Loucy (cell line): ENCODE results near the gene UGT1A6.

Source experiments
- H2AFZ ChIP-seq: fragments of 200-600 bp; sonication (generic); 2 replicates; pipeline ENCODE4 v1.6.0; 2016; ENCODE audit warnings: antibody characterized with exemption, mild to moderate bottlenecking, low read length, moderate library complexity
- H3F3A ChIP-seq: fragments of 200-600 bp; 2 replicates; pipeline ENCODE4 v1.6.0; 2016; ENCODE audit warnings: antibody characterized with exemption, low read depth, mild to moderate bottlenecking
- H3K27me3 ChIP-seq: fragments of 200-600 bp; sonication (generic); 2 replicates; pipeline ENCODE4 v1.6.1; 2014; ENCODE audit warnings: low read length, mild to moderate bottlenecking; ENCODE audit not compliant: insufficient read depth, poor library complexity, severe bottlenecking
- H3K36me3 ChIP-seq: fragments of 200-600 bp; sonication (generic); 2 replicates; pipeline ENCODE4 v1.6.1; 2016; ENCODE audit warnings: low read length; ENCODE audit not compliant: insufficient read depth
- H3K4me1 ChIP-seq: fragments of 200-600 bp; sonication (generic); 2 replicates; pipeline ENCODE4 v1.5.1; 2014; ENCODE audit warnings: low read length, mild to moderate bottlenecking; ENCODE audit not compliant: insufficient read depth, poor library complexity, severe bottlenecking
- H3K4me2 ChIP-seq: fragments of 200-600 bp; sonication (generic); 2 replicates; pipeline ENCODE4 v1.6.0; 2014; ENCODE audit warnings: antibody characterized with exemption, low read length, low read depth, mild to moderate bottlenecking; ENCODE audit not compliant: poor library complexity, severe bottlenecking
- H3K4me3 ChIP-seq: fragments of 200-600 bp; sonication (generic); 2 replicates; pipeline ENCODE4 v1.5.1; 2014; ENCODE audit warnings: low read length, mild to moderate bottlenecking, mixed read lengths; ENCODE audit not compliant: poor library complexity, severe bottlenecking
- H3K79me2 ChIP-seq: fragments of 200-600 bp; sonication (generic); 2 replicates; pipeline ENCODE4 v1.6.1; 2014; ENCODE audit warnings: low read length; ENCODE audit not compliant: insufficient read depth
- H3K9ac ChIP-seq: fragments of 200-600 bp; sonication (generic); 2 replicates; pipeline ENCODE4 v1.6.0; 2014; ENCODE audit warnings: mild to moderate bottlenecking, low read depth, low read length, moderate library complexity; ENCODE audit not compliant: poor library complexity, severe bottlenecking
- H3K9me2 ChIP-seq: fragments of 200-600 bp; sonication (generic); replicated peaks from 2 replicates; pipeline ENCODE4 v1.6.1; 2016; ENCODE audit warnings: low read depth, low read length, mixed read lengths
- H3K9me3 ChIP-seq: fragments of 200-600 bp; sonication (generic); 2 replicates; pipeline ENCODE4 v1.6.1; 2014; ENCODE audit warnings: mild to moderate bottlenecking, antibody characterized with exemption, low read length, low read depth; ENCODE audit not compliant: insufficient read depth
- H4K20me1 ChIP-seq: fragments of 200-600 bp; sonication (generic); 2 replicates; pipeline ENCODE4 v1.6.0; 2014; ENCODE audit warnings: antibody characterized with exemption, low read length, mild to moderate bottlenecking; ENCODE audit not compliant: insufficient read depth, poor library complexity, severe bottlenecking
- EZH2phosphoT487 ChIP-seq: fragments of 200-600 bp; IDR thresholded peaks from 2 replicates; pipeline ENCODE4 v1.6.1; 2018; ENCODE audit warnings: antibody characterized with exemption, mild to moderate bottlenecking, moderate library complexity, borderline replicate concordance
- TF ChIP-seq, protein P1 (sequence below): fragments of 200-600 bp; sonication (generic); conservative IDR thresholded peaks from 2 replicates; pipeline ENCODE4 v1.5.1; 2014; ENCODE audit warnings: mild to moderate bottlenecking, antibody characterized with exemption, low read length

UGT1A6 gene

DNA sequence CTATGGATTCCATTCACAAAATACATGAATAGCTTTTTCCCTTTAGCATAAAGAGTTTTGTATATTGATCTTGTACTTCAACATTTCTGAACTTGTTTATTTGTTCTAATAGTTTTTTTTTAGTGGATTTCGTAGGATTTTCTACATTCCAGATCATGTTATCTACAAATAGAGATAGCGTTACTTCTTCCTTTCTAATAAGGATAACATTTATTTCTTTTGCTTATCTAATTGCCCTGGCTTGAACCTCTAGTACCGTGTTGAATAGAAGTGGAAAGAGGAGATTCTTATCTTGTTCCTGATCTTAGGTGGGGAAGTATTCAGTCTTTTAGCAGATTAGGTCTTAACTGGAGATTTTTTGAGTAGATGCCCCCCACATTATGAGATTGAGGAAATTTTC lies 9.5 kb downstream of the UGT1A6 start:
- Histone ChIP-seq H3K4me3 (no peak overlapping the region), H3K9me3 (no peaks in the 10 kb centered on the region), H2AFZ (no peak overlapping the region), H3K79me2 (no peaks in the 10 kb centered on the region), H3K9ac (no peak overlapping the region), H3K36me3 (no peaks in the 10 kb centered on the region), H3K4me1 (no peaks in the 10 kb centered on the region), H3F3A (no peaks in the 10 kb centered on the region), H3K27me3 (no peaks in the 10 kb centered on the region), H4K20me1 (no peaks in the 10 kb centered on the region), H3K4me2 (no peak overlapping the region), H3K9me2 (no peaks in the 10 kb centered on the region)
- TF ChIP-seq, protein P1, sequence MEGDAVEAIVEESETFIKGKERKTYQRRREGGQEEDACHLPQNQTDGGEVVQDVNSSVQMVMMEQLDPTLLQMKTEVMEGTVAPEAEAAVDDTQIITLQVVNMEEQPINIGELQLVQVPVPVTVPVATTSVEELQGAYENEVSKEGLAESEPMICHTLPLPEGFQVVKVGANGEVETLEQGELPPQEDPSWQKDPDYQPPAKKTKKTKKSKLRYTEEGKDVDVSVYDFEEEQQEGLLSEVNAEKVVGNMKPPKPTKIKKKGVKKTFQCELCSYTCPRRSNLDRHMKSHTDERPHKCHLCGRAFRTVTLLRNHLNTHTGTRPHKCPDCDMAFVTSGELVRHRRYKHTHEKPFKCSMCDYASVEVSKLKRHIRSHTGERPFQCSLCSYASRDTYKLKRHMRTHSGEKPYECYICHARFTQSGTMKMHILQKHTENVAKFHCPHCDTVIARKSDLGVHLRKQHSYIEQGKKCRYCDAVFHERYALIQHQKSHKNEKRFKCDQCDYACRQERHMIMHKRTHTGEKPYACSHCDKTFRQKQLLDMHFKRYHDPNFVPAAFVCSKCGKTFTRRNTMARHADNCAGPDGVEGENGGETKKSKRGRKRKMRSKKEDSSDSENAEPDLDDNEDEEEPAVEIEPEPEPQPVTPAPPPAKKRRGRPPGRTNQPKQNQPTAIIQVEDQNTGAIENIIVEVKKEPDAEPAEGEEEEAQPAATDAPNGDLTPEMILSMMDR = no peak
- no peak for TF ChIP-seq EZH2phosphoT487

DNA sequence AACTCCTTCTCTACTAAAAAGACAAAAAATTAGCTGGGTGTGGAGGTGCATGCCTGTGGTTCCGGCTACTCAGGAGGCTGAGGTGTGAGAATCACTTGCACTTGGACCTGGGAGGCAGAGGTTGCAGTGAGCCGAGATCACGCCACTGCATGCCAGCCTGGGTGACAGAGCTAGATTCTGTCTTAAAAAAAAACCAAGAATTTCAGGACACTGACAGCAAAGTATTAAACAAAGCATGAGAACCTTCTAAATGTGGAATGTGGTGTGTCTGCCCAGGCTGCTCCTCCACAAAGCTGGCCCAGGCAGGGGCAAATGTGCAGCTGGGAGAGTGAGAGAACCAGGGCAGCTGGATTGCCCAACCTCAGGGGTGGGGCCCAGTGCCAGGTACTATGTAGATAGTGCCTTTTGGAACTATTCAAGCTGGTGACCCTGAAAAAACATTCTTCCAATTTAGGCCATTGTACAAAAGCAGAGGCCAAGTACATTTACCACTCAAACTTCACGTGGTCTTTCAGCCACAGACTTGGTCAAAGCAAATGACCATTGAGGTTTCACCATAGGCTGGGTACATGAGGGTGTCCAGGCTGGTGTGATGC lies 13.3 kb downstream of the UGT1A6 start:
- H3F3A ChIP-seq = no peaks in the 10 kb centered on the region
- H4K20me1 ChIP-seq = no peaks in the 10 kb centered on the region
- no peaks in the 10 kb centered on the region for H3K9me3 ChIP-seq
- no peak overlapping the region for H3K4me3 ChIP-seq
- no peaks in the 10 kb centered on the region for H3K36me3 ChIP-seq
- no peak for TF ChIP-seq EZH2phosphoT487
- TF ChIP-seq, protein P1 = no peak
- H3K9ac ChIP-seq = no peak overlapping the region
- no peaks in the 10 kb centered on the region for H3K9me2 ChIP-seq
- no peaks in the 10 kb centered on the region for H3K27me3 ChIP-seq
- H3K4me2 ChIP-seq = no peak overlapping the region
- no peaks in the 10 kb centered on the region for H3K79me2 ChIP-seq
- no peaks in the 10 kb centered on the region for H3K4me1 ChIP-seq
- no peak overlapping the region for H2AFZ ChIP-seq

DNA sequence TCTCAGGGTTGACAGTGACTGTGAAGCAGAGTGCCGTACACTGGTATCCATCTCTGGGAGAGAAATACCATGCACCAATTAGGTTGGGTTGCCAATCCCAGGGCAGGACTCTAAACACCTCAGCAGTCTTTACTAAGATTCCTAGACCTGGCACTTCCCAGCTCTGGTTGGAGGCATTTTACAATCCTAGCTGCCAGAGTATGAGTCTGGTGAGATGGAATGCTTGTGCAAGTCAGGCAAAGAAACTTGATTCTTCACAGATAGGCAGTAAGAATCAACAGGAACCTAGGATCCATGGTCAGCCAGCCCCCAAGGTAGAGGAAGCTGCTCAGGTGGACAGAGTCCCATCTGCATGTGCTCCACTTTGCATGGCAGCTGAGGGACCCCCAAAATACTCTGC lies 14.0 kb downstream of the UGT1A6 start:
- Histone ChIP-seq H3K27me3 (no peaks in the 10 kb centered on the region), H3K9me3 (no peaks in the 10 kb centered on the region), H3K9ac (no peak overlapping the region), H3F3A (no peaks in the 10 kb centered on the region), H3K4me1 (no peaks in the 10 kb centered on the region), H2AFZ (no peak overlapping the region), H3K4me3 (no peak overlapping the region), H3K79me2 (no peaks in the 10 kb centered on the region), H3K4me2 (no peak overlapping the region), H4K20me1 (no peaks in the 10 kb centered on the region), H3K9me2 (no peaks in the 10 kb centered on the region), H3K36me3 (no peaks in the 10 kb centered on the region)
- TF ChIP-seq, protein P1 = no peak
- TF ChIP-seq EZH2phosphoT487 = no peak
